GM12878 (cell line): ENCODE measurements around the gene TRIM41. TPM values are rescaled to one million over a fixed set of nuclear protein-coding genes. Genes with fewer than 3 reads are reported as not detected.
A peak's percentile ranks its signal among the peaks of the same experiment; 100 is the strongest.

ENCODE experiments used
- CEBPB ChIP-seq, 2 experiments: fragments of 150-350 bp in 1 of 2; IDR thresholded peaks; 2 replicates each; pipeline ENCODE4 v1.6.1; 2012 to 2014; ENCODE audit warnings: low read depth in 2 of 2, low read length in 2 of 2, borderline replicate concordance in 1 of 2, inconsistent platforms in 1 of 2
- CEBPZ ChIP-seq: fragments of 150-350 bp; IDR thresholded peaks from 2 replicates; pipeline ENCODE4 v1.6.1; 2016; ENCODE audit warnings: low read depth, low read length
- CHD4 ChIP-seq: fragments of 200-600 bp; sonication (generic); IDR thresholded peaks from 2 replicates; pipeline ENCODE4 v1.6.1; 2016; ENCODE audit warnings: mild to moderate bottlenecking
- ETV6 ChIP-seq, 2 experiments: fragments of 450-650 bp in 1 of 2; IDR thresholded peaks in 1 of 2; conservative IDR thresholded peaks in 1 of 2; 2 replicates each; pipeline ENCODE4 v1.6.1; 2014; ENCODE audit warnings: antibody characterized with exemption in 1 of 2, borderline replicate concordance in 1 of 2, low read depth in 1 of 2, mild to moderate bottlenecking in 1 of 2, moderate library complexity in 1 of 2
- GATAD2B ChIP-seq: fragments of 450-650 bp; conservative IDR thresholded peaks from 2 replicates; pipeline ENCODE4 v1.6.1; 2017; ENCODE audit warnings: low read depth, mild to moderate bottlenecking, moderate library complexity
- HSF1 ChIP-seq: fragments of 150-350 bp; IDR thresholded peaks from 2 replicates; pipeline ENCODE4 v1.6.1; 2014; ENCODE audit warnings: mild to moderate bottlenecking, low read depth, low read length
- JUNB ChIP-seq: IDR thresholded peaks from 2 replicates; pipeline ENCODE4 v1.6.1; 2016; ENCODE audit warnings: antibody characterized with exemption, mild to moderate bottlenecking
- LARP7 ChIP-seq: fragments of 450-650 bp; IDR thresholded peaks from 2 replicates; pipeline ENCODE4 v1.6.1; 2017; ENCODE audit warnings: mild to moderate bottlenecking
- MTA2 ChIP-seq: fragments of 450-650 bp; IDR thresholded peaks from 2 replicates; pipeline ENCODE4 v1.6.1; 2016; ENCODE audit warnings: low read depth, mild to moderate bottlenecking, moderate library complexity
- MYB ChIP-seq: fragments of 150-350 bp; IDR thresholded peaks from 2 replicates; pipeline ENCODE4 v1.6.1; 2014; ENCODE audit warnings: mild to moderate bottlenecking, low read depth, low read length, borderline replicate concordance
- NFIC ChIP-seq: IDR thresholded peaks from 2 replicates; pipeline ENCODE4 v1.6.1; 2012; ENCODE audit warnings: low read depth, mild to moderate bottlenecking, inconsistent platforms, low read length, moderate library complexity
- NR2C2 ChIP-seq: IDR thresholded peaks from 2 replicates; pipeline ENCODE4 v1.6.1; 2011; ENCODE audit warnings: borderline replicate concordance, low read depth; ENCODE audit not compliant: control insufficient read depth, insufficient read length
- NR2F1 ChIP-seq: fragments of 450-650 bp; conservative IDR thresholded peaks from 2 replicates; pipeline ENCODE4 v1.6.1; 2017; ENCODE audit warnings: mild to moderate bottlenecking
- PAX5 ChIP-seq: IDR thresholded peaks from 2 replicates; pipeline ENCODE4 v1.6.1; 2011; ENCODE audit warnings: low read depth, low read length, borderline replicate concordance
- SIX5 ChIP-seq: IDR thresholded peaks from 2 replicates; pipeline ENCODE4 v1.6.1; 2011; ENCODE audit warnings: mild to moderate bottlenecking, low read depth, low read length, moderate library complexity; ENCODE audit not compliant: severe bottlenecking
- SMAD1 ChIP-seq: fragments of 450-650 bp; IDR thresholded peaks from 2 replicates; pipeline ENCODE4 v1.6.1; 2018; ENCODE audit warnings: mild to moderate bottlenecking, low read depth; ENCODE audit not compliant: partially characterized antibody
- SREBF1 ChIP-seq: IDR thresholded peaks from 2 replicates; pipeline ENCODE4 v1.6.1; 2012; ENCODE audit warnings: mild to moderate bottlenecking, low read length
- SUPT20H ChIP-seq: IDR thresholded peaks from 2 replicates; pipeline ENCODE4 v1.6.1; 2011; ENCODE audit warnings: low read depth, mild to moderate bottlenecking, low read length, moderate library complexity, borderline replicate concordance; ENCODE audit not compliant: control insufficient read depth
- SUZ12 ChIP-seq: fragments of 200-600 bp; sonication (generic); IDR thresholded peaks from one replicate; pipeline ENCODE4 v1.6.1; 2018; ENCODE audit warnings: antibody characterized with exemption, mild to moderate bottlenecking; ENCODE audit not compliant: unreplicated experiment
- ZBTB4 ChIP-seq: fragments of 450-650 bp; formaldehyde crosslinking; IDR thresholded peaks from 2 replicates; pipeline ENCODE4 v1.4.0; 2022; ENCODE audit warnings: mild to moderate bottlenecking, moderate library complexity
- ZNF207 ChIP-seq: fragments of 450-650 bp; IDR thresholded peaks from 2 replicates; pipeline ENCODE4 v1.6.1; 2014; ENCODE audit warnings: antibody characterized with exemption, mild to moderate bottlenecking, borderline replicate concordance
- ZNF384 ChIP-seq: IDR thresholded peaks from 2 replicates; pipeline ENCODE4 v1.6.1; 2012; ENCODE audit warnings: low read depth, mild to moderate bottlenecking, low read length, improper control_type of control experiment, borderline replicate concordance
- polyA plus RNA-seq, 11 experiments: library from polyadenylated mRNA; depleted of rRNA in 4 of 11; unstranded in 6 of 11; stranded (reverse) in 5 of 11; fragments of >200 nt; fragmentation: Nextera tagmentation in 4 of 11; fragmentation: Illumina TruSeq in 1 of 11; extraction: Ambion mirVana in 4 of 11; extraction: Trizol in 1 of 11; gene quantifications; 1 replicate in 1 of 11; 2 replicates in 10 of 11; pipeline versions ENCODE4 v1.2.1 to v1.2.3, GENCODE V29; 2011 to 2016; ENCODE audit warnings: inconsistent platforms in 2 of 11, missing spikeins in 2 of 11, low read depth in 1 of 11
- total RNA-seq, 4 experiments: library from RNA; depleted of rRNA in 3 of 4; stranded (reverse); fragments of >200 nt in 3 of 4; fragmentation: Illumina TruSeq in 1 of 4; extraction: Trizol in 1 of 4; gene quantifications; 2 replicates each; pipeline versions ENCODE4 v1.2.1 to v1.2.3, GENCODE V29; 2013 to 2021

The TRIM41 gene
- total and polyA plus RNA-seq, 10 of the 15 experiments (the other 5 are each of a cell fraction or from before 2014, with no cell fraction given) = 1.0 to 28.9 (median 10.6) TPM

GRCh38 chr5:181246276-181247049 lies 23.4 kb downstream of the TRIM41 start (continued):
- TF ChIP-seq ZBTB4 (CRISPR knock-in tag) (no peak), HSF1 (no peak), SREBF1 (no peak), PAX5 (no peak), CEBPZ (no peak), JUNB (no peak), CEBPB (IDR thresholded peaks at IDR 0.05; ENCODE audit: borderline replicate concordance in 1 of 2, low read depth in 2 of 2, low read length in 2 of 2) (no peak), SIX5 (no peak), ZNF384 (0 out of 2 replicates have a peak, but pooled peaks have one; percentile 40), LARP7 (no peak), ZNF207 (no peak), NFIC (no peak), GATAD2B (peak; percentile 70), MTA2 (peak; percentile 40; the same call in 1 of the 2 replicates), SMAD1 (no peak), SUZ12 (no peak), NR2C2 (no peak), MYB (no peak), SUPT20H (no peak), ETV6 (conservative IDR thresholded peaks at IDR 0.05 in 1 of 2, IDR thresholded peaks at IDR 0.05 in 1 of 2; ENCODE audit: borderline replicate concordance in 1 of 2, low read depth in 1 of 2) (peak in 1 of 2 experiments; percentile 16; a peak in 1 of 4 replicates), NR2F1 (peak; percentile 85), CHD4 (no peak)
